NCI-H82 (cell line): ENCODE data around the gene ANKRD22.

Experiments
- DNase-seq: peaks from one replicate; lab custom pipeline; 2025; lab: John Stamatoyannopoulos, UW

ANKRD22 gene

GRCh38 chr10:88835096-88835909 is 16.3 kb downstream of the ANKRD22 start:
- peak; percentile 79 for DNase-seq

- no peak for DNase-seq
These were observed 17.9 kb downstream of the ANKRD22 start for GRCh38 chr10:88833723-88834122.

DNA sequence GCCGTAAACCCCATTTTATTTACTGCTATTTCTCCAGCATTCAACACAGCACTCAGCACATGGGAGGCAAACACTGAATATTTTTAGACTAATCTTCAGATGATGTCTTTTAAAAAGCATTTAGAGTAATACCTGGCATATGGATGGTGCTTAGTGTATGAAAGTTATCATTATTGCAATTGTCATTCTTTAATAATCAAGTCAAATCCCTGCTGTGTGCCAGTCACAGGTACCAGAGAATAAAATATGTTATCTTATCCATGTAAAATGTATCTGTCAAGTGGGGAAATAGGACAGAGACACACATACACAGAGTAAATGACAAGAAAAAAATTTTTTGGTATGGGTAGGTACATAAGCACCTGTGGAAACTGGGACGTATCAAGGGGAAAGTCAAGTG is 18.5 kb downstream of the ANKRD22 start:
- no peak for DNase-seq

DNA sequence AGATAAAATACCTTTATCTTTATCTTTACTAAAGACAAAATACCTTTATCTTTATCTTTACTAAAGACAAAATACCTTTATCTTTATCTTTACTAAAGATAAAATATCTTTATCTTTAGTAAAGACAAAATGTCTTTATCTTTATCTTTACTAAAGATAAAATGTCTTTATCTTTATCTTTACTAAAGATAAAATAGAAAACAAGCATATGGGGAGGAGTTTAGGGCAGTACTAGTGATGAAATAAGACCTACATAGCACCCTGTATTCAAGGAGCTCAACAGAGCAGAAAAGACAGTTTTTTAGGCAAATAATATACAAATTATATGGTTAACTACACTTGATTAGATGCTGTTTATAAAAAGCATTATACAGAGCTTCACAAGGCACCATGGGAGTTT is 19.3 kb downstream of the ANKRD22 start:
- no peak for DNase-seq

DNA sequence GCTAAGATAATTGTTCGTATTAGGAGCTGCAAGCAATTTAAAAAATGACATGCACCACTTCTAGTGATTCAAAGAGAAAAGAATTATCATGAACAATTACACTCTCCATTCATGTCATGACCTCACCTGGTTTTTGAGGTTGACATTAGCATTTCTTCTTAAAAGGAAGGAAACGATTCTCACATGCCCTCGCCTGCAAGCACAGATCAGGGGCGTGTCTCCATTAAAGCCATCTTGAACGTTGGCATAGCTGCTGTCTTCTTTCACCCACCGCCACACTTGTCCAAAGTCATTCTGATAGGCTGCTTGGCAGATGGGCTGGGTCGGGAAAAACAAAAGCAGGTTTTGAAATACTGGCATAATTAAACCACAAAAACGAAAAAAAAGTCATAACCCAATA is 19.9 kb downstream of the ANKRD22 start:
- no peak for DNase-seq

DNA sequence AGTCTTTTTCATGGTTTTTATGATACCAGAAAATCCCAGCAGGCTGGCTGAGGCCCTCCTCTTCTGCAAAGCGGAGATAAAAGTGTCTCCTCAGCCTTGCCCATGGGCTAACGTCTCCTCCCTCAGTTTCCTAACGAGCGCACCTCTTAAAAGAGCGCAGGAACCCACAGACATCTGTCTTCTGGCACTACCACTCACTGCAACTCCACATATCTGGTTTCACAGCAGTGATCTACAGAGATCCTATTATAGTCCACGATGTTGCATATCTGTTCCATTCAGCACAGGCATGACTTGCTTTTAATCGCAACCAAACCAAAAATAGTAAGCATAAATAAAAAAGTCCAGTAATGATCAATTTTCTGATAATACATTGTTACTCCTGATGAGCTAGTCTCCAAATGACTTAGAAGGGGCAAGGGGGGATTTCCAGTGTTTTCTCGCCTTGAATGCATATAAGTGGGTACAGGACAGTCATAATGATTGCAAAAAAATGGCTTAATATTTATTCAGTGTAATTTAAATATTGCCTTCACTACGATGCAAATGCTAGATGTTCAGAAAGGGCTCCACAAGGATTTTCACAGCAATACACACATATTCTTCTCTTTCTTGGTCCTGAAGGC is 20.9 kb downstream of the ANKRD22 start:
- peak; percentile 3 for DNase-seq

GRCh38 chr10:88828310-88828709 is 23.3 kb downstream of the ANKRD22 start:
- DNase-seq: no peak

DNA sequence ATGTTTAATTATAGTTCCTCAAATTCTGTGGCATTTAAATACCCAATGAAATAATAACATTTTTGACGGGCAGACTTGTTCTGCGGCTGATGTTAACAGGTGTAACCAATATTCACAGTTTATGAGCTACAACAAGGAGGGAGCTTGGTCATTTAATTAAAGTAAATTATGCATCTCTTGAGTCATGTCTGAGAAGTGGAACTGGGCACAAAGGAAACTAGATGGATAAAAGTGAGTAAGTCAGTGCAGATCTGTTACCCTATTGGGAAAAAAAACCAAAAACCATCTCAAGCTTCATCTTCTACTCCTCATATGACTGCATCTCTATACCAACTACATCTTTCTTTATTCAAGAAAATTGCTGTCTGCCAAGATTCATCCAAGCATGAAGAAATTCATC is 24.0 kb downstream of the ANKRD22 start:
- no peak for DNase-seq

DNA sequence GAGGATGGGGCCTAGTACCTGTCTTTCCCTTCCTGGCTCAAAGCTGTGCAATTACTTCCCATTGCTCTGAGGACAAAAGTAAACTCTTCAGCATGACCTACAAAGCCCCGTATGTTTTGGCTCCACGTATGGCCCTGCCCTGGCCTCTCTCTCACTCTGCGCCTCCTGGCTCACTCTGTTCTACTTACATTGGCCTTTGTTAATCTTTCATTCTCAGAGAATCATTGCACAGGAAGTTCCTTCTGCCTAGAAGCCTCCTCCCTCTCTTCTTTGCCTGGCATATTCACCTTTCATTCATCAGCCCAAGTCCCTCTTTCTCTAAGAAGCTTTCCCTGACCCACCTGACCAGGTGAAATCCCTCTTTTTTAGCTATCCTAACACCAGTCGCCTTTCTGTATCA is 25.3 kb downstream of the ANKRD22 start:
- DNase-seq: no peak

DNA sequence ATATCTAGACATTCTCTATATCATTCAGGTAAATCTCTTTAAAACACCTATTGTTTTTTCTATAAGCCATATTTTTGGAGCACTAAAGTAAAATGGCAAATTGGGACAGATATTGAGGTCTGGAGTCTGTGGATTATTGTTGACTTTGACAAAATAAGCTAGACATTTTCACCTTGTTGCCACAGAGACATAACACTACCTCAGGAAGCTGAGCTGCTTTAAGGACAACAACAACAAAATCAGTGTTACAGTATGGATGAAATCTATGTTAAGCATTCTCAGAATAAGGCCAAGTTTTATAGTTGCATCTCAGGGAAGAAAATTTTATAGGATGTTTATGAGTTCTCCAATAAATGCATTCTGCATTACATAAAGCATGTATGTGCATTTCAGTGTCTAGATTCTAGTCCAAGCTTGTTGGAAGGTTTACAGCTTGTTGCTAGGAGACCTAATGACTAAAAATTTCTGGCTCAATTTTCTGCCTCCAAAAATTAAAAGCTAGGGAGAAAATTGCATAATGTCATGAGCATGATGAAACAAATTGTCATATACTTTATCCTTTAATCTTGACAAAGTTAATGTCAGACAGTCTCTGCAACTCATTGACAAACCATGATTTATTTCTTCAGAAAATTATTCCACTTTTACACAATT is 30.8 kb downstream of the ANKRD22 start:
- DNase-seq: no peak

DNA sequence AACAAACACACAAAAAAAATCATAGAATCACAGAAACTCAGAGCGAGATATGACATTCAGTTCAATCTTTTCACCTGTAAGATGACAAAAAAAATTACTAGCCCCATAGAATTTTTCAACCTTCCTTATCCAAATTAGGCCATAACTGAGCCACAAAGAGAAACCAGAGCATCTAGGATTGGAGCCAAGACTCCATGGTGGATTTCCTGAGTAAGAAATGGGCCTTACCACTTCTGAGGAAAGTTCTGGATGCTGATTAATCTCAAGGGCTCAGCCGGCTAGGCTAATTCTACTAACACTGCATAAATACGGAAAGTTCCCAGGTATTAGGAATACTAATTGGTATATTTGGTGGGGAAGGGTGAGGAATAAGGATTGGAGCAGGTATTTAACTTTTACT is 32.4 kb downstream of the ANKRD22 start:
- no peak for DNase-seq

DNA sequence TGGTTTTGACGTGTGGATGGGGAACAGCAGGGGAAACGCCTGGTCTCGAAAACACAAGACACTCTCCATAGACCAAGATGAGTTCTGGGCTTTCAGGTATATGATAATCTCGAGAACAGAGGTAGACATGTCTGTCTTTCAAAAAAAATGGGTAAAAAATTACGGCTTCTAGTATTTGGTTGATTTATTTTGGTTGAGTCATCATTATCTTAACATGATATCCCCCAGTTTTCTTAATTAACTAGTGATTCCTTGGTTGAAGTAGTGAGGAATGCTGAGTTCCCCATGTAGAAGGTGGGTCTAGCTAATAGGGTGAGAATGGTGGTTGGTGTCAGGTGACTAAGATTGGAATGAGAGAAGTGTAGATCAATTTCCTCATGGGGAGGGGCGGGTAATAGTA is 38.4 kb downstream of the ANKRD22 start:
- DNase-seq: no peak

DNA sequence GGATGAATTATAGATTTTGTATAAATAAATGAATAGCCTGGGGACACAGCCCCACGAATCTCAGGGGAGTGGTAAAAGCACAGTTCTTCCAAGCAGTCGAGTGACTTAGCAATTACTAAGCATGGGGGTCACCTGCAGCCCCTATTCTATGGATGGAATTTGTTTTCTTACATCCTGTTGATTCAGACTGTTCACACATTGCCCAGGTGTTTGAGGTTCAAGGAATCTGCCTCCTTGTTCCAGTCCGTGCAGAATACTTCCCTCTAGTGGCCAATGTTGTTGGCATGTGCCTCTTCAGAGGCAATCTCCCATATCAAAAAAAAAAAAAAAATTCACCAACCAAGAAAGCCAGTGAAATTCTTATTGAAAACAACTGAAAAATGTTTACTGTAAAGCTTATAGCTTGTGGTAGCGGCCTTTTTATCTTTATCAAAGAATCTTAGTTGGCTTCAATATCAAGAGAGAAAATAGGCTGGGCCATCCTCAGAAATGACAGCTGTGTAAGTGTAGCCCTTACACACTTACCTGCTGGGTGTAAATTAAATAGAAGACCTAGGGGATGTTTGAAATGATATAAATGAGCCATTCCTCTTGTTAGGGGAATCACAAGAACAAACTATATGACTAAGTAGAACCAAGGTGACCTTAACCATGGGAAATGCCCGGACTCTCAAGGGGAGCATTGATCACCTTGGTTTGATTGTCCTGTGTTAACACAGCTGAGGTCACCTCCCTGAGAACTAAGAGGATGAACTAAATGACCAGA is 41.3 kb downstream of the ANKRD22 start:
- DNase-seq: peak; percentile 70

DNA sequence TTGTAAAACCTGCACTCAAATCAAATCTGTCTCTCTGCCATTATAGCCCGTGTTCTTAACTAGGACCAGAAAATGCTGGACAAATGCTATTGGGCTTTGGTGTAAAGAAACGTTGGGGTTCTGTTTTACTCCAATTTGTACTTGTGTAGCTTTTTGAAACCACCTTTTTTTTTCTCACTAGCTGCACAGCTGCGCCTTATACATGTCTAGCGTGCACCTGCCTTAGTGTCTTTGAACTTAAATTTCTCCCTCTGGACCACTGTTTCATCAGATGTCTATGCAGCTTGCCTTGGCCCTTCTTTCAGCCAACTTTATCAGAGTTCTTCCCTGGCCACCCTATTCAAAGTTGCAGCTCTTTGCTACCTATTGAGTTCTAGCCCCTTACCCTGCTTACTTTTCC is 42.0 kb downstream of the ANKRD22 start:
- DNase-seq: no peak

DNA sequence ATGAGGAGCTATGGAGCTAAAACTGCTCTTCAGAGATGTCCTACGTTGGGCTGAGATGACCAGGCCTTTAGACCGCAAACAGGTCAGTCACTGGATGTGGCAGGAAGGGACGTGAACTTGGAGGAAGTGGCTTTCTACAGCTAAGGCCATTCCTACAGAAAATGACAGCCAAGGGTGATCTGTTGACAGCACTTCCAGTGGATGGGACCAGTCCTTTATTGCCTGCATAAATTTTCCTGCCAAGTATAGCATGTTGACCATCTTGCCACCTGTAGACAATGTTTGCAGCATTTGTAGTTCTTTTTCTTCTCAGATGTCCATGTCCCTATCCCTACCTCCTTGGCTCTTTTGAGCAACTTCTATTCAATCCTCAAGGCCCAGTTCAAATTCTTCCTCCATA is 45.7 kb downstream of the ANKRD22 start:
- DNase-seq: no peak

DNA sequence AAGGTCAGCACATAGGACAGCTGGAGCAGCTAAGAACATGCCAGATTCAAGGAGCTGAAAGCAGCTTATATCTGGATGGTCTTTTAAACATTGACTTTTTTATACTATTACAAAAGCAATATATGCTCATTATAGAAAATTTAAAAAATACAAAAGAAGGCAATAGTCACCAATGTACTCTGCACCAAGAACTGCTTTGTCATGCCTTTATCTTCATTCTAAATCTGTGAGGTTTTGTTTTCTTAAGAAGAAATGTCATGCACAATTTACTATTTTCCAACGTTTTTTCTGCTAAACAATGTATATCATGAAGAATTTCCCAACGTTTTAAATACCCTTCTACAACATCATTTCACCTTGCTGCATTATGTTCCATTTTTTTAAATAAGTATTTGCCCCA is 46.3 kb downstream of the ANKRD22 start:
- DNase-seq: no peak

- DNase-seq: no peak
These were observed 47.4 kb downstream of the ANKRD22 start for GRCh38 chr10:88804083-88804812.

GRCh38 chr10:88803641-88804040 is 48.0 kb downstream of the ANKRD22 start:
- DNase-seq: no peak

DNA sequence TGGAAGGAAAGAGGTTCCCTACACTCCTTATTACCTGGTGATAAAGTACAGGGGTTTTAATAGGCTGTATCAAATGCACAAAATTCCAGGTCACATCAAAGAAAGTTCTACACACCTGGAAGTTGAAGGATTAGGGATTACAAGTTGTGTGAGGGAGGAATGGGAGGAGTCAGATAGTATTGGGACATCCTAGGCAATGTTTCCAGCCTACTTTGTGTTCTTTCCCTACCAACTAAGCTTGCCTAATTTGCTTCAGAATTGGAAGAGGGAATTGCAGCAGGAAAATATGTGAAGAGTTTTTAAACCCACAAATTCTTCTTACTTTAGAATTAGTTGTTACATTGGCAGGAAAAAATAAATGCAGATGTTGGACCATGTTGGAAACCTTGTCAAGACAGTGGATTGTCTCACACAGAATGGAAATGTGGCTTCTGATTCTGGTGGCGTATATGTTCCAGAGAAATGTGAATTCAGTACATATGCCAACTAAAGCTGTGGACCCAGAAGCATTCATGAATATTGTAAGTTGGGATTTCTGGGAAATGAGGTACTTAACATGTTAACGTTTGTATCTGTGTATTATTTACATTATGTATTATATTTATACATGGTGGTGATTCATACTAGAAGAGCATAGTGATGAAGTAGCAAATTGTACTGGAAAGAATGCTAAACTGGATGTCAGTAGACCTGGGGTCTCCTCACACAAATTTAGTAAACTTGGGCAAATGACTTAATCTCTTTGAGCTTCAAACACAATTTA is 48.9 kb downstream of the ANKRD22 start, which contains the start of gene LIPM:
LIPM (plus strand) TSS at position 208 of the 763 bp plus-strand sequence; CDS start at position 375, 167 bp downstream.
- DNase-seq: no peak

GRCh38 chr10:88800152-88801125 is 51.2 kb downstream of the ANKRD22 start:
- no peak for DNase-seq
